ENCODE measurements around the gene AGBL1. TPM values are rescaled to one million over a fixed set of nuclear protein-coding genes. Genes with fewer than 3 reads are reported as not detected.
A peak's percentile ranks its signal among the peaks of the same experiment; 100 is the strongest.

Gene AGBL1
- total and polyA plus RNA-seq, 4 donors, result 0.08 to 147 (median 4.7) TPM

- H3K27ac ChIP-seq (ENCODE audit: low read depth in 1 of 2, low read length in 1 of 2), result no peak overlapping the region
- peaks cover 0 to 3% (median 0%) of the 10 kb centered on the region in 5 donors for H3K4me1 ChIP-seq (ENCODE audit: control insufficient read depth in 5 of 5, insufficient read depth in 5 of 5, low read length in 5 of 5)
- H3K9ac ChIP-seq (ENCODE audit: insufficient read depth in 1 of 2, low read length in 2 of 2), result no peak overlapping the region
- no peak for ATAC-seq (ENCODE audit: insufficient read depth, low FRiP score)
- no peaks in the 10 kb centered on the region for H3K27me3 ChIP-seq (ENCODE audit: control insufficient read depth in 3 of 3, insufficient read depth in 3 of 3, low read length in 2 of 3)
- WGBS, 2 donors, result 63 to 90% methylated on average over 1 of the region's 1 CpG
- no peaks in the 10 kb centered on the region for H3K36me3 ChIP-seq (ENCODE audit: control insufficient read depth in 4 of 4, insufficient read depth in 4 of 4, low read length in 4 of 4)
- DNase-seq, result peak in 2 of 3 donors; percentile 22 to 41
- no peak for TF ChIP-seq CTCF (IDR thresholded peaks at IDR 0.05; ENCODE audit: control extremely low read depth, extremely low read depth)
- H3K4me3 ChIP-seq, result no peak overlapping the region
- no peaks in the 10 kb centered on the region for H3K9me3 ChIP-seq (ENCODE audit: control insufficient read depth in 4 of 4, insufficient read depth in 3 of 4, low read length in 3 of 4)
These were observed 749.6 kb downstream of the AGBL1 start for GRCh38 chr15:86829245-86829644.

GRCh38 chr15:86830304-86830703, 750.6 kb downstream of the AGBL1 start:
- peaks cover 0 to 3% (median 0%) of the 10 kb centered on the region in 5 donors for H3K4me1 ChIP-seq (ENCODE audit: control insufficient read depth in 5 of 5, insufficient read depth in 5 of 5, low read length in 5 of 5)
- H3K27me3 ChIP-seq (ENCODE audit: control insufficient read depth in 3 of 3, insufficient read depth in 3 of 3, low read length in 2 of 3), result no peaks in the 10 kb centered on the region
- TF ChIP-seq CTCF (IDR thresholded peaks at IDR 0.05; ENCODE audit: control extremely low read depth, extremely low read depth), result no peak
- no peaks in the 10 kb centered on the region for H3K36me3 ChIP-seq (ENCODE audit: control insufficient read depth in 4 of 4, insufficient read depth in 4 of 4, low read length in 4 of 4)
- H3K27ac ChIP-seq (ENCODE audit: low read depth in 1 of 2, low read length in 1 of 2), result no peak overlapping the region
- 85 to 95% methylated on average over 1 of the region's 1 CpG for WGBS, 2 donors
- no peak overlapping the region for H3K9ac ChIP-seq (ENCODE audit: insufficient read depth in 1 of 2, low read length in 2 of 2)
- no peak for ATAC-seq (ENCODE audit: insufficient read depth, low FRiP score)
- H3K4me3 ChIP-seq, result no peak overlapping the region
- no peak for DNase-seq
- no peaks in the 10 kb centered on the region for H3K9me3 ChIP-seq (ENCODE audit: control insufficient read depth in 4 of 4, insufficient read depth in 3 of 4, low read length in 3 of 4)

GRCh38 chr15:86833595-86833994, 753.9 kb downstream of the AGBL1 start:
- TF ChIP-seq CTCF (IDR thresholded peaks at IDR 0.05; ENCODE audit: control extremely low read depth, extremely low read depth), result no peak
- WGBS, 2 donors, result 62 to 71% methylated on average over 2 of the region's 2 CpGs
- no peak for DNase-seq

More at GRCh38 chr15:86833595-86833994, 753.9 kb downstream of the AGBL1 start:
- Histone ChIP-seq H3K9me3 (ENCODE audit: control insufficient read depth in 4 of 4, insufficient read depth in 3 of 4, low read length in 3 of 4) (no peaks in the 10 kb centered on the region), H3K4me1 (ENCODE audit: control insufficient read depth in 5 of 5, insufficient read depth in 5 of 5, low read length in 5 of 5) (peaks cover 0 to 31% (median 3%) of the 10 kb centered on the region in 5 donors), H3K9ac (ENCODE audit: insufficient read depth in 1 of 2, low read length in 2 of 2) (no peak overlapping the region), H3K27me3 (ENCODE audit: control insufficient read depth in 3 of 3, insufficient read depth in 3 of 3, low read length in 2 of 3) (no peaks in the 10 kb centered on the region), H3K4me3 (no peak overlapping the region), H3K27ac (ENCODE audit: low read depth in 1 of 2, low read length in 1 of 2) (no peak overlapping the region), H3K36me3 (ENCODE audit: control insufficient read depth in 4 of 4, insufficient read depth in 4 of 4, low read length in 4 of 4) (no peaks in the 10 kb centered on the region)
- ATAC-seq (ENCODE audit: insufficient read depth, low FRiP score), result no peak
